LHCN-M2 (cell line): ENCODE results near the gene PCDH9. TPM values are rescaled to one million over a fixed set of nuclear protein-coding genes. Genes with fewer than 3 reads are reported as not detected.
A peak's percentile ranks its signal among the peaks of the same experiment; 100 is the strongest.
"Not testable (repeated sequence)": the region's sequence is repeated elsewhere in the genome, so short reads cannot be mapped to it uniquely, and the experiment has no call there.

Source experiments
- DNase-seq: peaks from one replicate; pipeline ENCODE4 v3.0.0-alpha.2; 2012; ENCODE audit warnings: low read depth
- total RNA-seq: library from RNA; depleted of rRNA; stranded (reverse); fragments of >200 nt; gene quantifications from 2 replicates; pipeline ENCODE4 v1.2.3, GENCODE V29; 2014

Gene PCDH9
- total RNA-seq, 1 experiment from 2014 or later = 90.6 TPM

DNA sequence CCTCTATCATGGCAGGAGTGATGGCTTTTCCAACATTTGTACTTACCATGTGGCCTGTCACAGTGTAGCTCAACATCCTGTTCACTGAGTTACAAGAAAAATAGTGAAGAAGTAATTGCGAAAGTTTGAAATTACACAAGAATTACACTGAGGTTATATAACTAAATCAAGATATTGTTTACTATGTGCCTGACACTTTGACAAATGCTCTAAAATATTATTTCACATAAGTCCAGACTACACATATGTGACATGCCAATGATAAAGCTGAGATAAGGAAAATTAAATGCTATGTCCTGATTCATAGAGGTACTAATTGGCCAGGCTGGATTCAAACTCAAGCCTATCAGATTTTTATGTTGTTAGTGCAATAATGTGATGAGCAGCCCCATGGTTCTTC, 451.7 kb downstream of the PCDH9 start:
- no peak for DNase-seq

DNA sequence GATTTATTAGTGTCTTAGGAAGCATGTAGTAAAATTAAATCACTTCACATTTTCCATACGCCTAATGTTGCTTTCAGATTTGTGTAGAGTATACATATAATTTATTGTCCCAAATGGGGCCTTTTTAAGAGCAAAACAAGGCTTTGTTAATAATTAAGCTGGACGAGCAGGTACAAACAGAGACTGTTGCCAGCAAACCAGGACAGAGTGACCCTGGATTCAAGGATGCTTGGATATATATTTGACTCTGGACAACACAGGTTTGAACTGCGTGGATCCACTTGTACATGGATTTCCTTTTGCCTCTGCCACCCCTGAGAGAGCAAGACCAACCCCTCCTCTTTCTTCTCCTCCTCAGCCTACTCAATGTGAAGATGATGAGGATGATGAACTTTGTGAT, 454.9 kb downstream of the PCDH9 start:
- no peak for DNase-seq

- DNase-seq = no peak
These were observed 456.1 kb downstream of the PCDH9 start for GRCh38 chr13:66774046-66774445.

DNA sequence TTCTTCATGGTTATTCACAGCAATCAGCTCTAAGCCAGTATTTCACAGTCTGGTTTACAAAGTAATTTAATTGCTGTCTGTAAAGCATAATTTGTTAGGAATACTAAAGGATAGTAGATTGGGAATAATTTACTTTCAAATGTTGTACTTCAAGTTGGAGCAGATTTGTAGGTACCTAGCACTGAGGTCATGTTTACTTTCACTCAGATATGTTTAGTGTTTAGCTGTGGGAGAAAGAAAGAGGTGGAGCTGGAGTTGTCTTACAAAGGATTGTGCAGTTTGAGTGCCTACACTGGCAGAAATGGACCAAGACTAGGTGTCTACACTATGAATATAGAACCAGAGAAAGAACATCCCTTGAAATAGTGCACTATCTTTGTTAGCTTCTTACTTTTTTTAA, 464.6 kb downstream of the PCDH9 start:
- DNase-seq = no peak

DNA sequence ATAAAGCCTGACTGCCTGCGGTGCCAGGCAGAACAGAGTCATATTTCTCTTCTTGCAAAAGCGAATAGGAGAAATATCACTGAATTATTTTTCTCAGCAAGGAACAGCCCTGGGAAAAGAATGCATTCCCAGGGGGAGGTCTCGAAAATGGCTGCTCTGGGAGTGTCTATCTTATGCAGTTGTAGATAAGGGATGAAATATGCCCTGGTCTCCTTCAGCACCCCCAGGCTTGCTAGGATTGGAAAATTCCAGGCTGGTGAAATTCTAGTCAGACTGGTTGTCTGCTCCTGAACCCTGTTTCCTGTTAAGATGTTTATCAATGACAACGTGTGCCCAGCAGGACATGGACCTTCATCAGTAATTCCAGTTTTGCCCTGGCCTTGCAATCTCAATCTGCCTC, 469.5 kb downstream of the PCDH9 start:
- not testable (repeated sequence) for DNase-seq

DNA sequence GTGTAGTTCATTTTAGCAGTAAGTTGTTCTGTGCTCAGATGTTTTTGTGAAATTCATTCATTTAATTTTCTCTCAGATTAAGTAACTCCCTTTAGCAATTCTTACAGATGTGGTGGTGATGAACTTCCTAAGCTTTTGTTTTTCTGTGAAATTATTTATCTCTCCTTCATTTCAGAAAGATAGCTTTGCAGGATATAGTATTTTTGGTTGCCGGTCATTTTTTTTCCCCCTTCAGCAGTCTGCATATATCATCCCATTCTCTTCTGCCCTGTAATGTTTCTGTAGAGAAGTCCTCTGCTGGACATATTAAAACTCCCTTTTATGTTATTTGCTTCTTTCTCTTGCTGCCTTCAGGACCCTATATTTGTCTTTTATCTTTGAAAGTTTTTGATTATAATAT, 470.2 kb downstream of the PCDH9 start:
- DNase-seq = no peak

GRCh38 chr13:66751691-66752090, 478.4 kb downstream of the PCDH9 start:
- no peak for DNase-seq

GRCh38 chr13:66748712-66749111, 481.4 kb downstream of the PCDH9 start:
- DNase-seq = no peak

DNA sequence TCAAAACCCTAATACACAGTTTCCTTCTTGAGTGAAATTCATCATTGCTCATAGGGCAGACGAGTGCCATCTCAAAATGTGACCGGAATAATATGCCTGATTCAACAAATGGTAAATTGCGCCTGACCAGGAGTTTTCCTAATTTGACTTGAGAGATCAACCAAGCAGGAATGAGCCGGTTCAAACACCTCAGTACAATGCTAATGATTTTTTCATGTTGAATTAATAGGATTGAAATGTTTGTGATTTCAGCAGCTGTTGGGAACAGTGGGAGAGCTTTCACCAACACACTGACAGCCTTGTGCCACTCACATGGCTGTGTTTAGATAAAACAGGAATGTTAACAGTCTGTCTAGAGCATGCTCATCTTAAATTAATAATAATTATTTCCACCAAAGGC, 484.8 kb downstream of the PCDH9 start:
- no peak for DNase-seq

DNA sequence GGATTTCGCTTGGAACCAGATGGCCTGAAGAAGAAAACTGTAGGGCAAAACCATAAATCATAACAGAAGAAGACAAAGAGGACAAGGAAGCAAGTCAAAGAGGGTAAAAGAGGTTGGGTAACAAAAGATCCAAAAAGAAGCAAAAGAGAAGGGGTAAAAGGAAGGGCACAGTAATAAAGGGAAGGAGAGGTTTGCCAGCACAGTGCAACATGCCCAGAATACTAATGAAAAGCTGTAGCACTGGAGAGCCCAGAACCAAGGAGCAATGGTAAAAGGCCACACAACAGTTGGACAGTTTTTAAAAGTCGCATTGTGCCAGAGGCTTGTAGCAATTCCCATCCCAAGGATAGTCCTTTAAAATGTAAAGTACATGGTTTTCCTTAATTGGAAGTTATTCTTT, 506.6 kb downstream of the PCDH9 start:
- no peak for DNase-seq

DNA sequence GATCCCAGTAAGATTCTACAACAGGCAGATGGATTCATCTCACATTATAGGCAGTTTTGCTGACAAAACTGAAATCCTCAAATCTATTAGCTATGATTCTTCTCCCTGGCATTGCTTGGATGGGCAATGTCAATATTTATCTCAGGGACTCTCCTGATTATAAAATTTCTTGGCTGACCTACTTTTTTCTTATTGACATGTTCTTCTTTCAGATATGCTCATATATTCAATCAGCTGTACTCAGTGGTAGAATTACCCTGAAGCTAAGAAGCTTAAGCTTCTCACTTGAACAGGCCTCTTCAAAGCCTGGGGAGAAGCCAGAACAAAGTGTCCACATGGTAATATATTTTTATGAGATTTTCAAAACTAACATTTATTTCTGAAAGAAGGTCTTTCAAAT, 513.6 kb downstream of the PCDH9 start:
- DNase-seq = no peak

DNA sequence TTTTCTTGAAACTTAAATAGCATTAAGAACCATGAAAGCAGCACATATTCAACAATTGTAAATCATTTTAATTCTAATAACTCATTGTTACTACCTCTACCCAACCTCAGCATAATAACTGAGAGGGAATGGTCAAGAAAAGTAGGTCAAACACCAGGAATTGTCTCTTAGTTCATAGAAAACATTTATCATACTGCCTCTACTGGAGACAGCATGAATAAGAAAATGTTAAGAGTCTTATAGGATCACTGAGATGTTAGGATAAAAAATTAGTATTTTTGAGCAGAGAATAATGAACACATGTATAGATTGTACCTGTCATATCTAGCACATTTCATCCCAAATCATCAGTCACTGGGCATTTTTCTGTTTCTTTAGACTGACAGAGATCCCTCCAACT, 515.3 kb downstream of the PCDH9 start:
- DNase-seq = peak; percentile 1

GRCh38 chr13:66704110-66704509, 526.0 kb downstream of the PCDH9 start:
- DNase-seq = no peak

GRCh38 chr13:66703597-66703996, 526.5 kb downstream of the PCDH9 start:
- DNase-seq = no peak

GRCh38 chr13:66700117-66700601, 530.0 kb downstream of the PCDH9 start:
- DNase-seq = peak; percentile 43

- DNase-seq = no peak
These were observed 536.5 kb downstream of the PCDH9 start for GRCh38 chr13:66693656-66694055.

DNA sequence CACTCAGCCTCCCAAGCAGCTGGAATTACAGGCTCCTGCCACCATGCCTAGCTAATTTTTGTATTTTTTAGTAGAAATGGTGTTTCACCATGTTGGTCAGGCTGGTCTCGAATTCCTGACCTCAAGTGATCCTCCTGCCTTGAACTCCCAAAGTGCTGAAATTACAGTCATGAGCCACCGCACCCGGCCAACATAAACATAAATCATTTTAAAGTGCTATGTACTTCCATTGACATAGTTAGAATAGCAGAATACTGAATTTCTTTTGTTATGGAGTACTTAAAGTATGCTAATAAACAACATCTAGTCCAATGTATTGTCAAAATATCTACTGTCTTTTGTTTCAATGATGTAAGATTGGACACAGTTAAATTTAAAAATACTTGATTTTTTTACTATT, 539.0 kb downstream of the PCDH9 start:
- DNase-seq = no peak

- DNase-seq = peak; percentile 58
These were observed 540.5 kb downstream of the PCDH9 start for GRCh38 chr13:66689628-66690027.

DNA sequence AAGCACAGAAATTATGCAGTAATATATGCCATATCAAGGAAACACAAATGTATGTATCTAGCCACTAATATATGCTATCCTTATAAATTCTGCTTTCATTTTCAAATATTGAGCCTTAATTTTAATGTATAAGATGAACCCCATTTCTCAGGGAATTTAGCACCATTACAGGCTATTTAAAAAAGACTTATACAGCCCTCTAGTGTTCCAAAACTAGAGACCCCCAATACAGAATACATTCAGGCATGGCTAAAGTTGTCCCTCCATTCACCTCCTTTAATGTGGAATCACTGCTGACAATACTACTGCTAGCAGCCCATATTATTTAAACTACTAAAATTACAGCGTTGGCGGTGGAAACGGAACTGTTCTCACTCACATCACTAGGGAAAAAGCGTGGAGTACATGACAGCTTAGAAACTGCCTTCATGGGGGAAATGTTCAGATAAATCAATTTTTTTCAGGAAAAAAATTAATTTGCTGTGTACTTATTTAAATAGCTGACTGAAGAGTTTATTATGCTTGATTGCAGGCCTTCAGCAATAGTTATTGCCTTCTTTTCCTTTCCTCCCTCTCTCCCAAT, 541.0 kb downstream of the PCDH9 start:
- DNase-seq = peak; percentile 29

GRCh38 chr13:66681403-66681802, 548.7 kb downstream of the PCDH9 start:
- DNase-seq = no peak

GRCh38 chr13:66680031-66680430, 550.1 kb downstream of the PCDH9 start:
- DNase-seq = no peak

DNA sequence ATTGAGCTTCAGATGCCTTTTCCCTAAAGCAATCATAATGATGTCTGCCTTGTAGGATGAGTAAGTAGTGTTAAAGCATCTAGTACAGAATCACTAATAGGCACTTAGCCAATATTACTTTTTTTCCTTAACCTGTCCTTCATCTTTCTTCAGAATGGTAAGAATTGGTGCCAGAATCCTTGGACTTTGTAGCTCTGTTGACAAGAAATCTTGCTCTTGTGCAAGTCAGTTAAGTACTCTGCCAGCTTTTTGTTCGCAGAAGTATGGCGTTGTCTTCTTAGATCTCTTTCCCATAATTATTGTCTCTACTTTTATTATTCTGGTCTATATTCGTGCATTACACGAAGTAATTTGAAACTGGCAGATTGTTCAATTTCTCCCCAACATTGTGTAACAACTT, 554.5 kb downstream of the PCDH9 start:
- DNase-seq = no peak

- peak; percentile 97 for DNase-seq
These were observed 556.7 kb downstream of the PCDH9 start for GRCh38 chr13:66673401-66673800.

- DNase-seq = peak; percentile 97
These were observed 564.1 kb downstream of the PCDH9 start for GRCh38 chr13:66665991-66666390.
